ENCODE results near the gene TTC1. TPM values are rescaled to one million over a fixed set of nuclear protein-coding genes. Genes with fewer than 3 reads are reported as not detected.

Gene TTC1
- total RNA-seq, result 22.1 and 29.3 TPM in 2 replicates

GRCh38 chr5:160008877-160009590 lies at the start of gene TTC1:
TSS of gene TTC1 (plus strand) at chr5:160009139. CDS start at chr5:160010529, 1,390 bp downstream.

Other genes with a start within 250 kb of the TTC1 start
- 3.1 and 3.8 TPM in 2 replicates for gene ADRA1B, start 92.7 kb upstream of the TTC1 start, total RNA-seq
- gene PWWP2A, start 110.3 kb downstream of the TTC1 start, total RNA-seq, result 12.4 and 23.1 TPM in 2 replicates
- gene FABP6, start 220.4 kb downstream of the TTC1 start, total RNA-seq, result not detected in 2 replicates